Testis (tissue), 2 donors: ENCODE measurements around the gene PLCB1.

Source experiments
- CTCF ChIP-seq, 3 experiments: fragments of 450-650 bp in 2 of 3; fragments of 200-600 bp in 1 of 3; sonication (generic) in 1 of 3; IDR thresholded peaks; one replicate each; pipeline ENCODE4 v1.5.1; 2016 to 2019; ENCODE audit warnings: antibody characterized with exemption in 3 of 3, mild to moderate bottlenecking in 2 of 3, moderate library complexity in 1 of 3
- POLR2A ChIP-seq: fragments of 450-650 bp; IDR thresholded peaks from one replicate; pipeline ENCODE4 v1.6.1; 2017; ENCODE audit warnings: antibody characterized with exemption, mild to moderate bottlenecking, moderate library complexity

- TF ChIP-seq CTCF (IDR thresholded peaks at IDR 0.05), result no peak
- no peak for TF ChIP-seq POLR2A
These were observed 232.1 kb downstream of the PLCB1 start for GRCh38 chr20:8363970-8364733.
